ENCODE results near the gene A4GALT.

GRCh38 chr22:42688241-42689211 lies 32.1 kb downstream of the A4GALT start:
- TF ChIP-seq CTCF (IDR thresholded peaks at IDR 0.05) (no peak), POLR2AphosphoS5 (IDR thresholded peaks at IDR 0.05; ENCODE audit: low read depth, low read length) (no peak), REST (IDR thresholded peaks at IDR 0.05; ENCODE audit: insufficient read depth in 1 of 2, low read depth in 2 of 2, low read length in 1 of 2) (no peak), TCF7L2 (IDR thresholded peaks at IDR 0.05; ENCODE audit: low read depth, low read length) (no peak), SIN3A (IDR thresholded peaks at IDR 0.05; ENCODE audit: borderline replicate concordance, insufficient read depth, low read depth, low read length) (no peak)
